Chondrocyte (in vitro differentiated cells): ENCODE data around the gene FAM20A. TPM values are rescaled to one million over a fixed set of nuclear protein-coding genes. Genes with fewer than 3 reads are reported as not detected.

Experiments used
- DNase-seq: peaks from one replicate; pipeline ENCODE4 v3.0.0; 2021; ENCODE audit warnings: mixed read lengths, low spot score
- H3K27ac Mint-ChIP-seq: one replicate; pipeline ENCODE4 v1.8.0; 2021; ENCODE audit warnings: mild to moderate bottlenecking, moderate library complexity, mixed read lengths; ENCODE audit not compliant: unreplicated experiment
- H3K27me3 Mint-ChIP-seq: 2 replicates; pipeline ENCODE4 v1.8.0; 2021; ENCODE audit warnings: low read depth, mixed read lengths
- H3K36me3 Mint-ChIP-seq: 2 replicates; pipeline ENCODE4 v1.8.0; 2021; ENCODE audit warnings: low read depth, mixed read lengths
- H3K4me1 Mint-ChIP-seq: 2 replicates; pipeline ENCODE4 v1.8.0; 2021; ENCODE audit warnings: low read depth, mild to moderate bottlenecking, mixed read lengths
- H3K4me3 Mint-ChIP-seq: one replicate; pipeline ENCODE4 v1.8.0; 2021; ENCODE audit warnings: mild to moderate bottlenecking, moderate library complexity, mixed read lengths; ENCODE audit not compliant: unreplicated experiment
- H3K9me3 Mint-ChIP-seq: 2 replicates; pipeline ENCODE4 v1.8.0; 2021; ENCODE audit warnings: low read depth, mixed read lengths
- CTCF ChIP-seq: fragments of 200-600 bp; sonication (generic); IDR thresholded peaks from 2 replicates; pipeline ENCODE4 v1.5.0; 2021; ENCODE audit warnings: antibody characterized with exemption, mild to moderate bottlenecking, moderate library complexity
- total RNA-seq: library from RNA; stranded (reverse); gene quantifications from 3 replicates; pipeline ENCODE4 v1.2.1, GENCODE V29; 2021

The FAM20A gene
- total RNA-seq, 1 donor from 2014 or later = not detected

DNA sequence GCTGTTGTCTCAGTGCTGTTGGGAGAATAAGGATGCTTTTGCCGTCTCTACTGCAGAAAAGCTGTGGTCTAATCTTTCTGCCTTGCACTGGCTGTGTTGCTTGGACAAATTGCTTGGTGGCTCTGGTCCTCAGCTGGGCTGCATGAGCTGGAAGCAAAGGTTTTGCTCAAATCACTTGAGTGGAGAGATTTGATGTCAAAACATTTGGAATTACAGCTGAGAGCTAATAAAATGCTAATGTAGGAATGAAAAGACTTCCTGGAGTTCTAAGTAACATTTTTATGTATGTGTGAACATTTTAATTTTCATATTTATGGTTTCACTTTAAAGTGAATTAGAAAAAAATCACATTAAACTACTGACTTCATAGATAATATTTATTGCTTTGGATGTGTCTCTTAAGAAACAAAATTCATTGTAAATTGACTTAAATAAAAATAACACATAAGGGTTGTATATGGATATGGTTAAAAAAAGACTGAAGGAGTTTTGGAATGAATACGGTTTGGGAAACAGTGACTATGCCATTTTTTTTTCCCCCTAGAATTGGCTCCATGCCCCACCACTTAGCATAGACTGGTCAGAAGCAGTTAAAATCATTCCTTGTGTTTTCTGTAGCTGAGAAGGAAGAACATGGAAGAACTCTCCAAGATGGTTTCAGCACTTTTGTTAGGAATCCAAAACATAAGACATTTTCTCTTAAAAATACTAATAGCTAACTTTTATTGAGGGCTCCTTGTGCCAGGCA, 39.2 kb upstream of the FAM20A start:
- no peaks in the 10 kb centered on the region for H3K36me3 Mint-ChIP-seq
- H3K9me3 Mint-ChIP-seq = no peaks in the 10 kb centered on the region
- no peak overlapping the region for H3K27ac Mint-ChIP-seq
- H3K4me3 Mint-ChIP-seq = no peak overlapping the region
- no peak for DNase-seq
- no peaks in the 10 kb centered on the region for H3K27me3 Mint-ChIP-seq
- no peak for TF ChIP-seq CTCF
- peaks cover 5% of the 10 kb centered on the region for H3K4me1 Mint-ChIP-seq

- Mint-ChIP-seq H3K9me3 (no peaks in the 10 kb centered on the region), H3K27me3 (no peaks in the 10 kb centered on the region), H3K4me1 (no peaks in the 10 kb centered on the region), H3K4me3 (no peak overlapping the region), H3K36me3 (no peaks in the 10 kb centered on the region), H3K27ac (no peak overlapping the region)
- DNase-seq = no peak
- no peak for TF ChIP-seq CTCF
Measured at GRCh38 chr17:68634345-68634876, 33.2 kb upstream of the FAM20A start.

GRCh38 chr17:68628576-68628957, 27.4 kb upstream of the FAM20A start:
- no peak for TF ChIP-seq CTCF
- H3K4me1 Mint-ChIP-seq = peaks cover 6% of the 10 kb centered on the region
- DNase-seq = no peak
- H3K36me3 Mint-ChIP-seq = no peaks in the 10 kb centered on the region
- no peak overlapping the region for H3K27ac Mint-ChIP-seq
- H3K9me3 Mint-ChIP-seq = no peaks in the 10 kb centered on the region
- no peak overlapping the region for H3K4me3 Mint-ChIP-seq
- H3K27me3 Mint-ChIP-seq = no peaks in the 10 kb centered on the region

GRCh38 chr17:68627956-68628575, 26.9 kb upstream of the FAM20A start:
- DNase-seq = no peak
- Mint-ChIP-seq H3K27me3 (no peaks in the 10 kb centered on the region), H3K4me1 (peaks cover 6% of the 10 kb centered on the region), H3K4me3 (no peak overlapping the region), H3K9me3 (no peaks in the 10 kb centered on the region), H3K27ac (no peak overlapping the region), H3K36me3 (no peaks in the 10 kb centered on the region)
- TF ChIP-seq CTCF = no peak

GRCh38 chr17:68624381-68624780, 23.2 kb upstream of the FAM20A start:
- Mint-ChIP-seq H3K4me3 (no peak overlapping the region), H3K27me3 (peaks cover 3% of the 10 kb centered on the region), H3K27ac (no peak overlapping the region), H3K9me3 (peaks cover 4% of the 10 kb centered on the region), H3K4me1 (peaks cover 15% of the 10 kb centered on the region), H3K36me3 (no peaks in the 10 kb centered on the region)
- DNase-seq = no peak
- no peak for TF ChIP-seq CTCF
